Stimulated activated naive CD8-positive, alpha-beta T cell treated with anti-CD3 and anti-CD28 coated beads, Interleukin-15, amount 100 ng/mL, for 72 hours (primary cell): ENCODE data around the gene C1QL1.

Source experiments
- ATAC-seq: fragments of 150-1000 bp; cut with Tn5 transposase; 2 replicates; pipeline ENCODE4 v1.10.0; 2021; ENCODE audit warnings: mild to moderate bottlenecking, moderate library complexity
- DNase-seq, 2 donors: peaks; one replicate each; pipeline ENCODE4 v3.0.0; 2021 to 2022
- H3K27ac Mint-ChIP-seq, 2 donors: one replicate each; pipeline ENCODE4 v1.8.0; 2022; ENCODE audit warnings: mild to moderate bottlenecking in 2 of 2, mixed read lengths in 2 of 2, moderate library complexity in 2 of 2
- H3K27me3 Mint-ChIP-seq: one replicate; pipeline ENCODE4 v1.8.0; 2022; ENCODE audit warnings: mixed read lengths
- H3K4me1 Mint-ChIP-seq: one replicate; pipeline ENCODE4 v1.8.0; 2022; ENCODE audit warnings: mild to moderate bottlenecking, mixed read lengths
- H3K4me3 Mint-ChIP-seq, 2 donors: one replicate each; pipeline ENCODE4 v1.8.0; 2022; ENCODE audit warnings: mild to moderate bottlenecking in 2 of 2, mixed read lengths in 2 of 2, moderate library complexity in 1 of 2
- H3K9me3 Mint-ChIP-seq, 2 donors: one replicate each; pipeline ENCODE4 v1.8.0; 2022; ENCODE audit warnings: mixed read lengths in 2 of 2

C1QL1 gene

GRCh38 chr17:44932096-44932786 lies 35.9 kb downstream of the C1QL1 start:
- Mint-ChIP-seq H3K4me3 (no peak overlapping the region), H3K4me1 (no peaks in the 10 kb centered on the region), H3K27me3 (no peaks in the 10 kb centered on the region), H3K9me3 (no peaks in the 10 kb centered on the region), H3K27ac (no peak overlapping the region)
- no peak for DNase-seq
- ATAC-seq: no peak

DNA sequence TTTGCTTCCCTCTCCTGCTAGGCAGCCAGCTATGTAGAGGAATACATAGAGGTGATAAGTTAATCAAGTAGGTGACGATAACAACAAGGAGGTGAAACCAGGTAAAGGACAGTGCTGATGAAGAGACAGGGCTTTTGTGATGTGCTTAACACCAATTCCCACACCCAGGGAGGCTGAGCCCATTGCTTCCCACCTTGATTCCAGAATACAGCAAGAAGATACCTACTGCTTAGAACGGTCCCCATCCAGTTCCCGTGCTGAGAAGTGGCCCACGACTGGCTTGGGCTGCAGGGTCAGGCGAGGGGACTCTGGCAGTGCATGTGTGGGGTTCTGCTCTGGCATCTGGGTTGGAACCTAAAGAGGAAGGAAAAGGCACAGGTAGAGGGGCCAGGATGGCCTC lies 36.7 kb downstream of the C1QL1 start:
- Mint-ChIP-seq H3K9me3 (no peaks in the 10 kb centered on the region), H3K4me1 (no peaks in the 10 kb centered on the region), H3K27me3 (no peaks in the 10 kb centered on the region), H3K27ac (no peak overlapping the region), H3K4me3 (no peak overlapping the region)
- ATAC-seq (no peak), DNase-seq (no peak)

DNA sequence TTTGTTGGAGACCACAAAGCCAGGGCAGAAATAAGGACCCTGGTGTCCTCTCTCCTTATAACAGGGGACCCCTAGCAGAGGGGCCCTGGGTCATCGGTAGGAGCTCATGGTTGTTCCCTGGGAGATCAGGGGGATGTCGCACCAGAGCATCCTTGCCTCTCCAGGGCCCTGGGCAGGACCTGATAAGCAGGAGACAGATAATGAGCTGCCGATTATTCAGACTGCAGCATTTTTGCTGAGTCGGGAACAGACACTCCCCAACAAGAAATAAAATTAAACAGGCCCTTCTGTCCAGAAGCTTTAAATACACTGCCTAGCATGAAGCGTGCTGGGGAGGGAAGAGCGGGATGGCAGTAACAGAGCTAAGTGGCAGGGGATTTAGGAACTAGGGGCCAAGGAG lies 37.4 kb downstream of the C1QL1 start:
- Mint-ChIP-seq H3K27me3 (no peaks in the 10 kb centered on the region), H3K4me1 (no peaks in the 10 kb centered on the region), H3K9me3 (no peaks in the 10 kb centered on the region), H3K27ac (no peak overlapping the region), H3K4me3 (no peak overlapping the region)
- DNase-seq (no peak), ATAC-seq (no peak)

- ATAC-seq (no peak), DNase-seq (no peak)
- Mint-ChIP-seq H3K27ac (no peak overlapping the region), H3K4me1 (no peaks in the 10 kb centered on the region), H3K4me3 (no peak overlapping the region), H3K9me3 (no peaks in the 10 kb centered on the region), H3K27me3 (no peaks in the 10 kb centered on the region)
Observed at GRCh38 chr17:44928950-44929720, 39.0 kb downstream of the C1QL1 start.

DNA sequence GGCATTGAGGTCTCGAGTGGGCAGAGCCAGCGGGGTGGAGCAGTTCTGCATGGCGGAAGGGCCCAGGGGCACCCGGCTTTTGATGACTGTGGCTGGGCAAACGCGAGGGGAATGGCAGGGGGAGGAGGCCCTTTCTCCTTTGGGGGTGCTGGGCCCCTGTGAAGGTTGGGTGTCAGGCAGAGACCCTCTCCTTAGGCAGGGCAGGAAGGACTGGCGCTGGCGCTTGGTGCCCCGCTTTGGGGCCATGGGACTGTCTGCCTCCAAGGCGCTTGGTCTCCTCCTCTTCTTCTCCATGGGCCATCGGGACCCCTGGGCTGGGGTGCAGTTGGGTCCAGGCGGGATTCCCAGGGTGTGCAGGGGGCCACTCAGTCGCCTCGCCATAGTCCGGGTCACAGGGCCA lies 40.0 kb downstream of the C1QL1 start:
- H3K4me3 Mint-ChIP-seq: no peak overlapping the region
- H3K4me1 Mint-ChIP-seq: no peaks in the 10 kb centered on the region
- DNase-seq (no peak), ATAC-seq (no peak)
- no peaks in the 10 kb centered on the region for H3K27me3 Mint-ChIP-seq
- H3K27ac Mint-ChIP-seq: no peak overlapping the region
- H3K9me3 Mint-ChIP-seq: no peaks in the 10 kb centered on the region

DNA sequence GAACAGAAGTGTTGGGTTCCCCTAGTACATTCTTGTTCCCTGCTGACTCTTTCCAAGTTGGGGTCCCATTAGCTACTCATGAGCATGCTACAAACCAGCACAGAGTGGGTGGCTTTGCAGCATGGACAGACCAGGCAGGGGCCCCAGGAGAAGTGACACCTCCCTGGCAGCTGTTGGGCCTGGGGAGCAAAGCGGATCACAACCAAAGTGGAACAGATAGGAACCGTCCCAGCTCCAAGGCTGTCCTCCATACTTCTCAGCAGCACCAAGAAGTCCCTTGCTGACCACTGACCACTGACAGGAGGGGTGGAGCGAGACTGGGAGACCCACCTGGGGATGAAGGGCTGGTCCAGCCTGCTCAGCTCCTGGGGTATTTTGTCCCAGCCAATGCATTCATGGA lies 40.4 kb downstream of the C1QL1 start:
- DNase-seq: no peak
- peaks cover 3% of the 10 kb centered on the region for H3K27me3 Mint-ChIP-seq
- no peak overlapping the region for H3K27ac Mint-ChIP-seq
- H3K4me1 Mint-ChIP-seq: no peaks in the 10 kb centered on the region
- no peak overlapping the region for H3K4me3 Mint-ChIP-seq
- no peaks in the 10 kb centered on the region for H3K9me3 Mint-ChIP-seq
- no peak for ATAC-seq

DNA sequence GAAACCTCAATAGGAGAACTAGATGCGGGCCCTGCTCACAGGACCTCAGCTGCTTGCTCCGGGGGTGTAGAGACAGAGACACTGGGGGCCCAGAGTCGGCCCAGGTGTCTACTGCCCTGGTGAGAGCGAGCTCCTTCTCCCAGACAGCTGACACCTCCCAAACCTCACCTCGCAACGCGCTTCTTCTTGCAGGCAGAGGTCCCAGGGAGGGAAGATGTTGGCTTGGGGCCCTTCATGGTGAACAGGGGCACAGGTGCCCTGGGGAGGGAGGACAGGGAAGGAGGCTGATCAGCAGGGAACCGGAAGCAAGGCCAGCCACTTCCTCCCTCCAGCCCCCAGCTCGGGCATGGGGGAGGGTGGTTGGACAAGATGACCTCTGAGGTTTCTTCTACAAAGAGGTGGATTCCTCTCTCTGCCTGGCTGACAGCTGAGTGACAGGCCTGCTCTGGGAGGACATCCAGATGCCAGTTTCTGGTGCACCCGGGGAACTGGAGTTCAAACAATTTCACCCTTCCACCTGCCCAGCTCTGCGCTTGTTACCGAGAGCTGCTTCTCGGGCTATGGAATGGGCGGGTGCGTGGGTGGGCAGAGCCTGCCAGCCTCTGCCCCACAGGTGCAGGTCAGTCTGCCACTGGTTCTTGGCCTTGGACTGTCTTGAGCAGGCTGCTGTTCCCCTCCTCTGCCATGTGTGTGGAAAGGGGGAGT lies 41.1 kb downstream of the C1QL1 start:
- Mint-ChIP-seq H3K9me3 (no peaks in the 10 kb centered on the region), H3K27ac (no peak overlapping the region), H3K4me3 (no peak overlapping the region), H3K4me1 (no peaks in the 10 kb centered on the region), H3K27me3 (peaks cover 11% of the 10 kb centered on the region)
- ATAC-seq: no peak
- no peak for DNase-seq

- H3K4me1 Mint-ChIP-seq: peaks cover under 1% of the 10 kb centered on the region
- peaks cover 20% of the 10 kb centered on the region for H3K27me3 Mint-ChIP-seq
- H3K9me3 Mint-ChIP-seq: no peaks in the 10 kb centered on the region
- H3K27ac Mint-ChIP-seq: no peak overlapping the region
- ATAC-seq (no peak), DNase-seq (no peak)
- no peak overlapping the region for H3K4me3 Mint-ChIP-seq
Observed at GRCh38 chr17:44925731-44926697, 42.1 kb downstream of the C1QL1 start.

GRCh38 chr17:44924107-44924544 lies 44.0 kb downstream of the C1QL1 start:
- H3K9me3 Mint-ChIP-seq: no peaks in the 10 kb centered on the region
- peaks cover 38% of the 10 kb centered on the region for H3K27me3 Mint-ChIP-seq
- ATAC-seq (no peak), DNase-seq (no peak)
- no peak overlapping the region for H3K27ac Mint-ChIP-seq
- H3K4me3 Mint-ChIP-seq: no peak overlapping the region
- H3K4me1 Mint-ChIP-seq: peaks cover 12% of the 10 kb centered on the region

DNA sequence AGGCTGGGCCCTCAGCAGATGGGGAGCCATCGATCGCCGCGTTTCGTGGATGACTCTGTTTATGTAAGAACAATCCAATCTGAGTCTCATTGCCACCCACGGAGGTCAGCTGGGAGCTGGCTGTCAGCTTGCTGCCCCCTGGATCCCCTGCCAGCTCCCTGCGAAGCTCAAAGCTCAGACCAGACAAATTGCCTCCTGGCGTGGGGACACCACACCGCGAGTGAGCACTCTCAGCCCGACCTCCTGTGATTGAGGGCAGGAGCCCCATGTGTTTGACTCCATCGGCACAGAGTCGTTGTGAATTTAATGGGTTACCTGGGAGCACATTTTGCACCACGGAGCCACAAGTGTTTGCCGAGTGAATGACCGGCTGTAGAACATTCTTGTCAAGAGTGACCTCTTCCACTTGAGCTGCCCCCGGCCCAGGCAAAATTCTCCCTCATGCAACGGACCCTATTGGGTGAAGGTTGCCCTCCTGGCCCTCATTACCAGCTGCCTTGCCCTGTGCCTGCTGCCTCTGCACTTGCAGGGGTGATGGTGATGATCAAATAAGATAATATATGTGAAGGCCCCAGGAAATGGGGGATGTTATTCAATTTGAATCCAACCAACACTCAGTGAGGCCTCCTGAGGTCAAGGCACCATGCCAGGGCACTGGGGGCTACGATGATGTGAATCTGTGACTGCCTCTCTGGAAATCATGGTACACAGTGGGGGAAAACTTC lies 45.2 kb downstream of the C1QL1 start:
- H3K27me3 Mint-ChIP-seq: peaks cover 38% of the 10 kb centered on the region
- no peak for DNase-seq
- no peaks in the 10 kb centered on the region for H3K9me3 Mint-ChIP-seq
- H3K4me3 Mint-ChIP-seq: no peak overlapping the region
- ATAC-seq: no peak
- no peak overlapping the region for H3K27ac Mint-ChIP-seq
- H3K4me1 Mint-ChIP-seq: peaks cover 12% of the 10 kb centered on the region

- Mint-ChIP-seq H3K4me3 (no peak overlapping the region), H3K9me3 (no peaks in the 10 kb centered on the region), H3K27me3 (peaks cover 38% of the 10 kb centered on the region), H3K27ac (no peak overlapping the region), H3K4me1 (peaks cover 12% of the 10 kb centered on the region)
- ATAC-seq: no peak
- no peak for DNase-seq
Observed at GRCh38 chr17:44922136-44922535, 46.0 kb downstream of the C1QL1 start.

- DNase-seq (no peak), ATAC-seq (no peak)
- Mint-ChIP-seq H3K27me3 (peaks cover 38% of the 10 kb centered on the region), H3K4me1 (peaks cover 12% of the 10 kb centered on the region), H3K4me3 (no peak overlapping the region), H3K27ac (peak overlapping the region in 1 of 2 donors; percentile 74), H3K9me3 (no peaks in the 10 kb centered on the region)
Observed at GRCh38 chr17:44921122-44921882, 46.8 kb downstream of the C1QL1 start.

DNA sequence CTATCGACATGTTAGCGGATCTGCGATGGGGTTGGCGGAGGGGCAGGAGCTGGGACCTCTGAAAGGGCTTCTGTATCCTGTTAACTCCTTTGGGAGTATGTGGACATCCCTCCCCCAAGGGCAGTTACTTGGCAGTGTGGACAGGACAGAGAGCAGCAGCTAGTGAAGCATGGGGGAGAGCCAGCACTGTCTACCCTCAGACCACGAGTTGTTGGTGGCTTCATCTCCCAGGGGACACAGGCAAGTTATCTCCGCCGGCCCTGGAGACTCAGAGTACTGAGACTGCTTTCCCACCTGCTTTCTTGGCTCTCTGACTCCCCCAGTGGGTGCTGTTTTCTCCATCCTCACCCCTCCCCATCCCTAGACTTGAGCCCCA lies 47.5 kb downstream of the C1QL1 start:
- ATAC-seq: no peak

DNA sequence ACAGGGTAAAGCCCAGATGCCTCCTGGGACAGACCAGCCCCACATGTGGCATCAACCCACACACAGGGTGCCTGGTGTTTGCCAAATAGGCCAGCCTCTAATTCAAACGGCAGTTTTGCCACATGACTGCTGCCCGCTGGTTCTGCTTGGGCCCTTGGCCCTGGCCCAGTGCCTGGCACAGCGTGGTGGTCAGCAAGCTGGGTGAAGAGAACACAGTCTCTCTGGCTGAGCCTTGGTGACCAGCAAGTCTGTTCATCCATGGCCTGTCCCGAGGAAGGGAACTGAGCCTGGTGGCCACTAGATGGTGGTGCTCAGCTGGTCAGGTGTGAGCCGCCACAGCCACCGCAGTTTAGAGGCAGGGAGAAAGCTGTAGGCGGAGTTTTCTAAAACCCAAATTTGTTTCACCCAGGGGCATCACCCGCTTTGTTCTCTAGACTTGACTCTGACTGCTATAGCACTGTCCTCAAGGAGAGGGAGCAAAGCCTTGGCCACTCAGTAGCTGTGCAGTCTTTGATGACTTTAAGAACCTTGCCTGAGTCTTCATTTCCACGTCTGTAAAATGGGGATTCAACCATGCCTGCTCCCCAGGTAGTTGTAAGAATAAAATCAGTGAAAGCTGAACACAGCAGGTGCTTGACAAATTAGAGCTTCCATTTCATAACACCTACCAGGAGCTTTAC lies 48.1 kb downstream of the C1QL1 start:
- Mint-ChIP-seq H3K9me3 (no peaks in the 10 kb centered on the region), H3K27ac (no peak overlapping the region), H3K4me1 (peaks cover 12% of the 10 kb centered on the region), H3K4me3 (no peak overlapping the region), H3K27me3 (peaks cover 42% of the 10 kb centered on the region)
- peak; percentile 90 for ATAC-seq
- peak; percentile 59 to 74 for DNase-seq

More for the DNA sequence above, 47.5 kb downstream of the C1QL1 start:
- no peaks in the 10 kb centered on the region for H3K9me3 Mint-ChIP-seq
- H3K27ac Mint-ChIP-seq: no peak overlapping the region
- DNase-seq: no peak
- H3K27me3 Mint-ChIP-seq: peaks cover 38% of the 10 kb centered on the region
- no peak overlapping the region for H3K4me3 Mint-ChIP-seq
- H3K4me1 Mint-ChIP-seq: peaks cover 12% of the 10 kb centered on the region
